Measurements from ENCODE around the gene NRXN3.

Gene NRXN3

GRCh38 chr14:79464468-79464867 is 1294.3 kb downstream of the NRXN3 start:
- no peak for DNase-seq

DNA sequence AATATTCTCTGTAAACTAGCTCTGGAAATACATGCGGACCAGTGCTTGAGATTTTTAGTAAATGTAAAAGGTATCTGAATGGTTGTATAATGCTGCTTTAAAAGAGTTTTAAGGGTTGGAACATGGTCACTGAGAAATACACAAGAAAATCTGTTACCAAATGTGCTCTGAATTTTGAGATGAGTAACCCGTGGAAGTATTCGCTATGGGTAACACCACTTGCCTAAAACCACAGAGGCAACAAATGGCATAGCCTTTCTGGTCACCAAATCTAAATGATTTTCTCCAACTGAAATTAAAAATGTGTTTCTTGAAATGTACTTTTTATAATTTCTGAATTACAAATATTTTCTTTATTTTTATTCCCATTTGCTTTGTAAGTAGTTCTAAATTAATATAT is 1295.5 kb downstream of the NRXN3 start:
- DNase-seq = no peak

GRCh38 chr14:79466938-79467527 is 1296.9 kb downstream of the NRXN3 start:
- DNase-seq = no peak

DNA sequence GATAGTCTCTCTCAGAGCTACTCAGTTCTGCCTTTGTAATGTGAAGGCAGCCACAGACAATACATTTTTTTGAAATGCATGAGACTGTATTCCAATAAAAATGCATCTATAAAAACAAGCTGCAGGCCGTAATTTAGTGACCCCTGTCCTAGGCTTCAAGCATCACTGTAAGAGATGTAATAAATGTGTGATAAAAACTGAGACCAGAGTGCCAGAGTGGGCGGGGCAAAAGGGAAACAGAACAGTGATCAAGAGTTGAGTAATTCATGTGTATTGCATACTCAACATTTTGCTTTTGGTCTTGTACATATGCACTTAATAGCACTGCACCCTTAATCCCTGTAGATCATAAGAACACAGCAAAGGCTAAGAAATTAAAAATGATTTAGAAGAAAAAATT is 1297.7 kb downstream of the NRXN3 start:
- DNase-seq = no peak

- no peak for DNase-seq
Observed at GRCh38 chr14:79468486-79468885, 1298.3 kb downstream of the NRXN3 start.

- no peak for DNase-seq
Observed at GRCh38 chr14:79473651-79474050, 1303.5 kb downstream of the NRXN3 start.

GRCh38 chr14:79475887-79476532 is 1305.8 kb downstream of the NRXN3 start:
- no peak for DNase-seq

- no peak for DNase-seq
Observed at GRCh38 chr14:79476552-79476951, 1306.4 kb downstream of the NRXN3 start.

GRCh38 chr14:79480212-79480611 is 1310.0 kb downstream of the NRXN3 start:
- no peak for DNase-seq

GRCh38 chr14:79482825-79483224 is 1312.7 kb downstream of the NRXN3 start:
- no peak for DNase-seq

DNA sequence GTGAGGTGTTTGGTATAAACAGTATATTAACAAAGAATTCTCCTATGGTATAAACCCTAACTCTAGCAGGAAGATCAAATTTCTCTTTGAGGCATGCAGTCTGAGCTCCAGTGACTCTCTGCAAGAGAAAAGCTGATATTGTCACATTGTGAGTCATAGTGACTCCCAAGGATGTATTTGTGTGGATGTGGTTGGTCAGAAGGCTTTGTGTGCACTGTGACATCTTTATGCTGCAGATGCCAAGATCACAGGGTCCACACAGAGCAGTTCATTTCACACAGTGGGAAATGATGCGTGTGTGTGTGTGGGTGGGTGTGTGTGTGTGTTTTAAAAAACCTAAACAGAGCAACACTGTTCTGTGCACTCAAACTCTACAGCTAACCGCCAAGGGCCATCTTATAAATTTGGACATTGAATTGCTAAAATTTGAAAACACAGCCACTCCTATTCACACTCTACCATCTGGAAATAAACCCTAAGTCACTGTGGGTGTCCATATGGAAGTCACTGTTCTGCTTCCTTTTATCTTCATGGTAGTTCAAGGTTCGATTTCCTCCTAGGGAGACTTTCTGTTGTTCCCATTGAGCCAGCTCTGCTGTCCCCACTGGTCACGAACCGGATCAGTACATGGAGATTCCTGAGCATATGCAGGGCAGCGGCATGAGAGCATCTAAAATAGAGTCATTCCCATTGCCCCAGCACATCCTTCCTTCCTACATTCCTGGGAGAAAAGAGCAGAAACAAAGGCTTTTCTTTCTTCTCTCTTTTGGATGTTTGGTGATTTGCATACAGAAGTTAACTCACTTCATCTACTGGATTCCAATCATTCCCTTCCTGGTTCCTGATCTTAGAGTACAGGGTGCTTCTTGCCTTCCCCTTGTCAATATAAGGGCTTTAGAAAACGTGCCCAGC is 1313.6 kb downstream of the NRXN3 start:
- no peak for DNase-seq

DNA sequence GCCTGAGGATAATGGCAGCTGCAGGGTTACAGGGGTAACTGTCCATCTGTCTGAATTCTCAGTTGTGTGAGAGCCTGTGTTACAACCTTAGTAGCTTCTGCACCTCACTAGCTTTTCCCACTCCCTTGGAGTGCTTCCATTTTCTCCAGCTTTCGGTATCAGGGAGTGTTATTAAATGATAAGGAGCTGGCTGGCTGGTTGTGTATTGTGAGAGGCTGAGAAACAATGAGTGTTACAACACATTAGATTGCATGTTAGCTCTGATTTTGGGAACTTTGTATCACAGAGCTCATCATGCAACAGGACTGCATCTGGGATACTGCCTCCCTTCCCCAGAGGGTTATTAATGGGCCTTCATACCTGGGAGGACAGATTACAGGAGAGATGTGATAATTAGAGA is 1317.5 kb downstream of the NRXN3 start:
- no peak for DNase-seq

GRCh38 chr14:79491161-79491560 is 1321.0 kb downstream of the NRXN3 start:
- no peak for DNase-seq

DNA sequence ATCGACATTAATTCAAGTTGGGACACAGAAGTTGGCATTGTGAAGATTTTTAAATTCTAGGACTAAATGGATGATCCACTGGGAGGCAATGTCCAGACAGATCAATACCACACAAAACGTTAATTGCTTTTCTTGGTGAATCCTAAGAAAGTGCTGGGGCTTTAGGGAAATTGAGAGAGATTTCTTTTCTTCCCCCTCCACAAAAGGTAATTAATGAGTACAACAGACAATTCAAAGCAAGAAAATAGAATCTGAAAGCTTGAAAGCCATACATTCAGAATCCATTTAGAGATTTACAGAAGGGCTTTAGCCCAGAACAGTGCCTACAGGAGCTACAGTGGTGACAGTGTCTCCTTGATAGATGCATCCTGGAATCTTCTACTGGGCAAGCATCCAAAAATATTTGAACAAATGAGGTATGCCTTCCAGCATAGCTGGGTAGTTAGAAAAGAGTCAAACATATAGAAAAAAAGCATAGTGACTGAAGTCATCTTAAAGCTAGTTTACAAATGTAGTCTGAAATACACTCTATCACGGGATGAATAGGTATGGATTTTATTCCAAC is 1323.0 kb downstream of the NRXN3 start:
- no peak for DNase-seq

- DNase-seq = no peak
Observed at GRCh38 chr14:79496701-79497100, 1326.5 kb downstream of the NRXN3 start.

DNA sequence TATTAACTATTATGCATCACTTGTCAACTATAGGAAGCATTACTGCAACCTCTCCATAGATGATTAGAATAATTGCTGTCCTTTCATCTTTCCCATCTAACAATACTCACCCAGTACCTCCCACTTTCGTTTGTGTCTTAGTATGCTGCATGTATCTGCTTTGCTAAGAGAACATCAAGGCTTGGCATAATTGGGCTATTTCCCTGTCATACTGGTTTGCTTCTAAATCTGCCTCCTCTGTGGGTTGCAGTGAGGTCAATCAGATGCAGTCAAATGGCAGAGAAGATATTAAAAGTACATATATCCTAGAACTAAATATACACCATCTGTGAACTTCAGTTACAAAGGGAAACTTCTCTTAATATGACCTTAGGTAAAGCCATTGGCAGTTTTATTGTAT is 1330.3 kb downstream of the NRXN3 start:
- DNase-seq = no peak

DNA sequence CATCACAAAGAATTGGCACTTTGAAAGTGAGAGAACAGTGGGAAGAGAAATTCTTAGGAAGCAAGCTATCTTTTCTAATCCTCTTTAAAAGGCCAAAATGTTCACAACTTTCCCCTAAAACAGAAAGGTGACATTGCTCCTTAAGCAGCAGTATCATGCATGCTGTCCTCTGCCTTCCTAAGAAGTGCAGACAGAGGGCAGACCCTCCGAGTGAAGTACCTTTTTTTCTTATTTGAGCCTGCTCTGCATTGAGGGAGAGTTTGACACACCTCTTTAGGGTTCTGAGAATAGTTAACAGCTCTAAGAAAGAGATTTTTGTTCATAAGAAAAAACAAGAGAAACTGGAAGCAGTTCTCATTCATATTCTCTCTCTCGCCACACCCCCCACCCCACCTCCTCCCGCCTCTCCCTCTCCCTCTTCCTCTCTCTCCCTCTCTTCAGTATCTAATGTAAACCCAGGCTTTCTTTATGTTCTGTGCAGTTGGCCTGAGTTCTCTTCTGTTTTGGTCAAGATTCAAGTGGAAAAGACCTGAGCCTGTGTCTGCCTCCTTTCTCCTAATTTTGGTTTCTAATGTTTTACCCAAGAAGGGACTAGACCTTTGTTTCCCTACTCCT is 1332.1 kb downstream of the NRXN3 start:
- DNase-seq = no peak

GRCh38 chr14:79502751-79503148 is 1332.6 kb downstream of the NRXN3 start:
- DNase-seq = no peak

GRCh38 chr14:79510659-79511058 is 1340.5 kb downstream of the NRXN3 start:
- DNase-seq = no peak

DNA sequence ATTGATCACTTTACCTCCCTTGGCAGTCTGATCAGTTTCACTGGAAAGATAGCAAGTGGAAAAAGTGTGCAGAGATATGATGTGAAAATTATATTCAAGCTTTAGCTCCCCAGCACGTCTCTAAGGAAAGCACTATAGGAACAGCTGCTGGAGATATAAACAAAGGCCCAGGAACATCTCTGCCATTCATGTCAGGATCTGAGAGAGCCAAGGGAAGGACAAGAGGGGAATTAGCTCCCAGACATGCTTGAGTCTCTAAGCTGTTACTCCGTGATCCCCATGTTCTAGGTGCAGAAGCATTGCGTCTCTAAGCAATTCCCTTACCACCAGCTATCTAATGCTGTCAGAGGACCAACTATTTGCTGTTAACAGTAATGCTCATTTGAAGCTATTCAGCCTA is 1341.0 kb downstream of the NRXN3 start:
- no peak for DNase-seq

- no peak for DNase-seq
Observed at GRCh38 chr14:79513446-79513845, 1343.3 kb downstream of the NRXN3 start.

GRCh38 chr14:79514700-79515099 is 1344.5 kb downstream of the NRXN3 start:
- no peak for DNase-seq

DNA sequence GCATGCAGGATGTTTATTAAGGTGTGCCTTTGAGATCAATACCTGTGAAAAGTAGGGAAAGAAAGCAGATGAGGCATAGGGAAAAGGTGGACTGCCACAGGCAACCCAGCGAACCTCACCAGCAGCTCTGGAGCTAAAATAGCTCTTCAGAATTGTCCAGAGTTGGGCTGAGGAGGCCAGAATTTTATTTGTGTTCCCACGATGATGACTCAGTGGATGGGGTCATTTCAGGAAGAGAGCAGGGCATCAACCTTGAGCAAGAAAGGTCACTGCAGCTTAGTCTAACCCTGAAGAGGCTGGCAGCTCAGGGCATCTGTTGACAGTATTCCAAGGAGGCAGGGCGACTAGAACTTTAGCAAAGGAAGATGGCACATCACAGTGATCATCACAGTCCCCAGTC is 1345.0 kb downstream of the NRXN3 start:
- DNase-seq = no peak
